H1 (cell line): ENCODE data around the gene UROD.

ENCODE experiments used
- ASH2L ChIP-seq: fragments of 200-600, 300-600 bp; sonication (generic); IDR thresholded peaks from one replicate; pipeline ENCODE4 v1.7.1; 2017; ENCODE audit warnings: low read length
- EGR1 ChIP-seq: IDR thresholded peaks from 2 replicates; pipeline ENCODE4 v1.6.1; 2011; ENCODE audit warnings: low read depth, low read length, borderline replicate concordance
- EP300 ChIP-seq, 2 experiments: IDR thresholded peaks; 1 replicate in 1 of 2; 2 replicates in 1 of 2; pipeline ENCODE4 v1.6.1; 2011 to 2012; ENCODE audit warnings: low read depth in 2 of 2, low read length in 2 of 2, mild to moderate bottlenecking in 2 of 2, borderline replicate concordance in 1 of 2, inconsistent platforms in 1 of 2, moderate library complexity in 1 of 2
- EZH2 ChIP-seq: fragments of 200-600 bp; sonication (generic); IDR thresholded peaks from 2 replicates; pipeline ENCODE4 v1.7.1; 2012; ENCODE audit warnings: low read depth, mild to moderate bottlenecking, moderate library complexity, low read length, inconsistent platforms; ENCODE audit not compliant: severe bottlenecking
- GABPA ChIP-seq: IDR thresholded peaks from 2 replicates; pipeline ENCODE4 v1.6.1; 2011; ENCODE audit warnings: mild to moderate bottlenecking, low read length, moderate library complexity, borderline replicate concordance; ENCODE audit not compliant: insufficient read depth
- JUND ChIP-seq: IDR thresholded peaks from 2 replicates; pipeline ENCODE4 v1.6.1; 2011; ENCODE audit warnings: mild to moderate bottlenecking, improper control_type of control experiment, low read length
- KDM1A ChIP-seq: fragments of 200-600, 300-600 bp; sonication (generic); IDR thresholded peaks from 2 replicates; pipeline ENCODE4 v1.7.1; 2016; ENCODE audit warnings: mild to moderate bottlenecking, low read length, borderline replicate concordance
- POLR2A ChIP-seq, 2 experiments: IDR thresholded peaks; 1 replicate in 1 of 2; 2 replicates in 1 of 2; pipeline ENCODE4 v1.6.1; 2011; ENCODE audit warnings: low read depth in 2 of 2, low read length in 2 of 2, mild to moderate bottlenecking in 2 of 2; ENCODE audit errors: control extremely low read depth in 1 of 2
- RFX5 ChIP-seq: IDR thresholded peaks from 2 replicates; pipeline ENCODE4 v1.6.1; 2011; ENCODE audit warnings: low read depth, low read length, improper control_type of control experiment, borderline replicate concordance
- TAF7 ChIP-seq: optimal IDR thresholded peaks from 2 replicates; pipeline ENCODE3; 2011; ENCODE audit warnings: low read depth, mild to moderate bottlenecking, inconsistent platforms, low read length, moderate library complexity, borderline replicate concordance
- TBP ChIP-seq: IDR thresholded peaks from 2 replicates; pipeline ENCODE4 v1.6.1; 2011; ENCODE audit warnings: low read depth, low read length, improper control_type of control experiment
- YY1 ChIP-seq: IDR thresholded peaks from 2 replicates; pipeline ENCODE4 v1.6.1; 2011; ENCODE audit warnings: low read depth, mild to moderate bottlenecking, low read length
- ZNF274 ChIP-seq: IDR thresholded peaks from 2 replicates; pipeline ENCODE4 v1.7.0; 2012; ENCODE audit warnings: low read length, borderline replicate concordance; ENCODE audit errors: extremely low read depth
- TF ChIP-seq, protein P1 (sequence below), 3 experiments: IDR thresholded peaks; 1 replicate in 2 of 3; 2 replicates in 1 of 3; pipeline versions ENCODE4 v1.5.1 to v1.6.1; 2011; ENCODE audit warnings: low read length in 3 of 3, mild to moderate bottlenecking in 3 of 3, inconsistent platforms in 2 of 3, low read depth in 1 of 3, moderate library complexity in 1 of 3; ENCODE audit not compliant: insufficient read depth in 1 of 3; ENCODE audit errors: control extremely low read depth in 1 of 3

DNA sequence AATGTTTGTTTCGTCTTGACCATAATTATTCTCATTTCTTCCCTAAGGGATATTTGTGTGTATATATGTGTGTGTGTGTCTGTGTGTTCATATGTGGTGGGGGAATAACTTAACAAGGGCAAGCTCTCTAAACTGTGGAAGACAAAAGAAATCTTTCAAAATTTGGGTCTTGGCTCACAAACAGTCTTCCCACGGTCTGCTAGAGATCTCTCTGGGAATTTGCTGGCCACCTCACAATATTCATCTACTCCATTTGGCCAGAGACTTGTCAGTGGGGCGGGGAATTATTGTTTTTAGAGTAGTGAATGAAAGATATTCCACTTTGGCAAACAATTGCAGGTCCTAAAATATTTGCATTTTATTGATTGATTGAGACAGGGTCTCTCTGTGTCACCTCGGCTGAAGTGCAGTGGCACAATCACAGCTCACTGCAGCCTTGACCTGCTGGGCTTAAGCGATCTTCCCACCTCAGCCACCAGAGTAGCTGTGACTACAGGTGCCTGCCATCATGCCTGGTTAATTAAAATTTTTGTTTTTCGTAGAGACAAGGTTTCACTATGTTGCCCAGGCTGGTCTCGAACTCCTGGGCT lies 17.6 kb upstream of the UROD start:
- TF ChIP-seq RFX5 (no peak), TAF7 (no peak), TBP (no peak), JUND (no peak), ASH2L (no peak), EGR1 (no peak), EZH2 (no peak), KDM1A (no peak), EP300 (IDR thresholded peaks at IDR 0.05; ENCODE audit: borderline replicate concordance in 1 of 2, low read depth in 2 of 2, low read length in 2 of 2) (no peak), POLR2A (IDR thresholded peaks at IDR 0.05; ENCODE audit: control extremely low read depth in 1 of 2, low read depth in 2 of 2, low read length in 2 of 2) (no peak), ZNF274 (no peak), GABPA (no peak), YY1 (no peak)
- TF ChIP-seq, protein P1, sequence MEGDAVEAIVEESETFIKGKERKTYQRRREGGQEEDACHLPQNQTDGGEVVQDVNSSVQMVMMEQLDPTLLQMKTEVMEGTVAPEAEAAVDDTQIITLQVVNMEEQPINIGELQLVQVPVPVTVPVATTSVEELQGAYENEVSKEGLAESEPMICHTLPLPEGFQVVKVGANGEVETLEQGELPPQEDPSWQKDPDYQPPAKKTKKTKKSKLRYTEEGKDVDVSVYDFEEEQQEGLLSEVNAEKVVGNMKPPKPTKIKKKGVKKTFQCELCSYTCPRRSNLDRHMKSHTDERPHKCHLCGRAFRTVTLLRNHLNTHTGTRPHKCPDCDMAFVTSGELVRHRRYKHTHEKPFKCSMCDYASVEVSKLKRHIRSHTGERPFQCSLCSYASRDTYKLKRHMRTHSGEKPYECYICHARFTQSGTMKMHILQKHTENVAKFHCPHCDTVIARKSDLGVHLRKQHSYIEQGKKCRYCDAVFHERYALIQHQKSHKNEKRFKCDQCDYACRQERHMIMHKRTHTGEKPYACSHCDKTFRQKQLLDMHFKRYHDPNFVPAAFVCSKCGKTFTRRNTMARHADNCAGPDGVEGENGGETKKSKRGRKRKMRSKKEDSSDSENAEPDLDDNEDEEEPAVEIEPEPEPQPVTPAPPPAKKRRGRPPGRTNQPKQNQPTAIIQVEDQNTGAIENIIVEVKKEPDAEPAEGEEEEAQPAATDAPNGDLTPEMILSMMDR (IDR thresholded peaks at IDR 0.05; ENCODE audit: control extremely low read depth in 1 of 3, insufficient read depth in 1 of 3, low read depth in 1 of 3, low read length in 3 of 3): no peak
